ENCODE measurements around the gene VIPAS39. TPM values are rescaled to one million over a fixed set of nuclear protein-coding genes. Genes with fewer than 3 reads are reported as not detected.

The VIPAS39 gene
- 10 to 100 TPM in 3 of 4 donors, 1 to 10 TPM in 1; 7.4 to 54.1 (median 23.6) TPM for total RNA-seq

DNA sequence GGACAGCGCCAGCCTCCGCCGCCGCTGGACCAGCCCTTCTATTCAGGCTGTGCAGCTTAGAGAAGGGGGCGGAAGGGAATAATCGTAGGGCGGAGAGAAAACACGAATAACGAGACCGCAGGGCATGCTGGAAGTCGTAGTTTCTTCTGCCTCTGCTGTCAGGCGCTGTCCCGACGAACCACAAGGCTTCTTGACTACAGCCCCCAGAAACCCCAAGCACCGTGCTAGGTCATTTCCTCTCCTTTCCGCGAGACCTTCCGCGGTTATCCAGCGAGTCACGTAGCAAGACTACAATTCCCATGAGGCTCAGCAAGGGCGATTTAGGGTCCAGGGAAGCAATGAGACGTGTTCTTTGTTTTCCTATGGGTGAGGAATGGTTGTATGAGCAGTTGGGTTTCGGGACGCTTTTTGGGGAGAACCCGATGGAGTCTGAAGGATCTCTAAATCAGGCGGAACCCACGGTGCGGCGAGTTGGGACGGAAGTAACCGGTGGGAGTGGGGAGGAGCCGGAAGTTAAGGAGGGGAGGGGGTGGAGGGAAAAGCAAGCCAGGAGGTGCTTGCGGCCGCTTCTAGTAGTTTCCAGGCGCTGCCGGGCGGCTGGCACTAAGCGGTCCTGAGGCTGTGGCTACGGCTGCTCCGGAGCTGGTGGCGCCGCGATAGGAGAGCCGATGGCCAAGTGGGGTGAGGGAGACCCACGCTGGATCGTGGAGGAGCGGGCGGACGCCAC lies at the start of gene VIPAS39, which contains the start of gene AHSA1:
Gene VIPAS39, minus strand, starts transcription at position 80 of the 727 bp plus-strand sequence. CDS start 3,499 bp downstream, outside the sequence.
Gene AHSA1, plus strand, starts transcription at position 572 of the 727 bp plus-strand sequence. Its CDS starts 97 bp downstream, at position 669.
- peak; percentile 93 to 98 for DNase-seq
- peak; percentile 60 to 74 for TF ChIP-seq POLR2A (IDR thresholded peaks at IDR 0.05)
- TF ChIP-seq, protein P1, sequence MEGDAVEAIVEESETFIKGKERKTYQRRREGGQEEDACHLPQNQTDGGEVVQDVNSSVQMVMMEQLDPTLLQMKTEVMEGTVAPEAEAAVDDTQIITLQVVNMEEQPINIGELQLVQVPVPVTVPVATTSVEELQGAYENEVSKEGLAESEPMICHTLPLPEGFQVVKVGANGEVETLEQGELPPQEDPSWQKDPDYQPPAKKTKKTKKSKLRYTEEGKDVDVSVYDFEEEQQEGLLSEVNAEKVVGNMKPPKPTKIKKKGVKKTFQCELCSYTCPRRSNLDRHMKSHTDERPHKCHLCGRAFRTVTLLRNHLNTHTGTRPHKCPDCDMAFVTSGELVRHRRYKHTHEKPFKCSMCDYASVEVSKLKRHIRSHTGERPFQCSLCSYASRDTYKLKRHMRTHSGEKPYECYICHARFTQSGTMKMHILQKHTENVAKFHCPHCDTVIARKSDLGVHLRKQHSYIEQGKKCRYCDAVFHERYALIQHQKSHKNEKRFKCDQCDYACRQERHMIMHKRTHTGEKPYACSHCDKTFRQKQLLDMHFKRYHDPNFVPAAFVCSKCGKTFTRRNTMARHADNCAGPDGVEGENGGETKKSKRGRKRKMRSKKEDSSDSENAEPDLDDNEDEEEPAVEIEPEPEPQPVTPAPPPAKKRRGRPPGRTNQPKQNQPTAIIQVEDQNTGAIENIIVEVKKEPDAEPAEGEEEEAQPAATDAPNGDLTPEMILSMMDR (IDR thresholded peaks at IDR 0.05), result no peak
- Histone ChIP-seq H3K9me3 (no peaks in the 10 kb centered on the region), H3K4me1 (no peaks in the 10 kb centered on the region), H3K36me3 (no peaks in the 10 kb centered on the region), H3K4me3 (peak within 1 kb of the TSS; percentile 87 to 95), H3K27ac (peak within 1 kb of the TSS; percentile 92 to 98), H3K27me3 (no peaks in the 10 kb centered on the region)
- intact Hi-C loops (cut with DNase I; ENCODE audit: low total_unique reads), result no loop called here

DNA sequence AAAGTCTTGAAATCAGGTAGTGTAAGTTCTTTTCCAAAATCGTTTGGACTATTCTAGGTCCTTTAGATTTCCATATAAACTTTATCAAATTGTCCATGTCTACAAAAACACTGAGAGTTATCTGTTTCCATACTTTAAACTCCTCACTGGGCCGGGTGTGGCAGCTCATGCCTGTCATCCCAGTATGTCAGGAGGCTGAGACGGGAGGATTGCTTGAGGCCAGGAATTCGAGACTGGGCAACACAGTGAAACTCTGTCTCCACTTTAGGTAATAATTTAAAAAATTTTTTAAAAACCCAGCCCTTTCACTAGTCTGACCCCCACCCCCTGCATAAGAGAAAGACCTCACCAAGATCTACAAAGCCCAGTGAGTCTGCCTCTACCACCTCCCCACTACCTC lies 47.6 kb upstream of the VIPAS39 start:
- Histone ChIP-seq H3K4me1 (no peaks in the 10 kb centered on the region), H3K27ac (no peak overlapping the region), H3K36me3 (no peaks in the 10 kb centered on the region), H3K9me3 (no peaks in the 10 kb centered on the region), H3K4me3 (no peak overlapping the region), H3K27me3 (no peaks in the 10 kb centered on the region)
- TF ChIP-seq, protein P1 (IDR thresholded peaks at IDR 0.05), result no peak
- intact Hi-C loops (cut with DNase I; ENCODE audit: low total_unique reads), result no loop called here
- no peak for DNase-seq

DNA sequence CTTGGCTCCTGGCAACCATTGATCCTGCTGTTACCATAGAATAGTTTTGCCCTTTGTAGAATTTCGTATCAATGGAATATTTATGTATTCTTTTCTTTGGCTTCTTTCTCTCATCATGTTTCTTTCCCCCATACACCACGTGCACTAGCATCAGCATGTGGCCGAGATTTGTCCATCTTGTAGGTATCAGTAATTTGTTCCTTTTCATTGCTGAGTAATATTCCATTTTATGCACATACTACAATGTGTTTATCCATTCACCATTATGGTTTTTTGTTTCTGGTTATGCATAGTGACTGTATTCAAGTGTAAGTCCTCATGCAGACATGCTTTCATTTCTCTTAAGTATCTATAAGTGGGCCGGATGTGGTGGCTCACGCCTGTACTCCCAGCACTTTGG lies 45.7 kb upstream of the VIPAS39 start:
- no peaks in the 10 kb centered on the region for H3K9me3 ChIP-seq
- H3K4me1 ChIP-seq, result peaks cover 0 to 4% of the 10 kb centered on the region in 2 donors
- no peaks in the 10 kb centered on the region for H3K27me3 ChIP-seq
- H3K27ac ChIP-seq, result no peak overlapping the region
- intact Hi-C loops (cut with DNase I; ENCODE audit: low total_unique reads), result no loop called here
- TF ChIP-seq POLR2A (IDR thresholded peaks at IDR 0.05), result no peak
- TF ChIP-seq, protein P1 (IDR thresholded peaks at IDR 0.05), result no peak
- H3K36me3 ChIP-seq, result no peaks in the 10 kb centered on the region
- DNase-seq, result no peak
- H3K4me3 ChIP-seq, result no peak overlapping the region

- TF ChIP-seq, protein P1 (IDR thresholded peaks at IDR 0.05), result no peak
- no peak for TF ChIP-seq POLR2A (IDR thresholded peaks at IDR 0.05)
- no peak for DNase-seq
- H3K27me3 ChIP-seq, result no peaks in the 10 kb centered on the region
- no peak overlapping the region for H3K4me3 ChIP-seq
- peaks cover 0 to 4% of the 10 kb centered on the region in 2 donors for H3K4me1 ChIP-seq
- H3K27ac ChIP-seq, result no peak overlapping the region
- intact Hi-C loops (cut with DNase I; ENCODE audit: low total_unique reads), result no loop called here
- H3K36me3 ChIP-seq, result no peaks in the 10 kb centered on the region
- H3K9me3 ChIP-seq, result no peaks in the 10 kb centered on the region
Measured at GRCh38 chr14:77502109-77502782, 44.8 kb upstream of the VIPAS39 start.

DNA sequence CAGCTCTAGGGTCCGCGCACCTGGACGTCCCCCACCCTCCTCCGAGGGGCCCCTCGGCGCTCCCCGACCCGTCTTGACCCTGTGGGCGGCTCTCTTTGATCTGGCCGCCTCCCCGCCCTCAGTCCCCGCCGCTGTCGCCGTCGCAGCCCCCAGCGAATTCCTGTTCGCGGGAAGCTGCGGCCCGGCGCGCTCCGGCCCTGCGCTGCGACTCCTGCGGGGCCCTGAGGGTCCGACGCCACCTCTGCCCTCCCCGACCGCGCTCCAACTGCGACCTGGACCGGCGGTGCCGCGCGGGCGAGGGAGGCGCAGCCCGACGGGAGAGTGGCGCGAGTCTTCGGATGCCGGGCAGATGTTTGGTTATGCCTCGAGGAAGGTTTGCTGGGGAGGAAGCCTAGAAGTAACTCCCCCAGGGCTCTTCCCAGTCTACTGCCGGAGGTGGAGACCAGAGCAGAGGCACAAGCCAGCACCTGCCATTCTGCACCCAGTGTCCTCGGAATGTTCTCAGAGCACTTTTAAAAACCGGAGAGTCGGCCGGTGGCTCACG lies 41.7 kb upstream of the VIPAS39 start:
- TF ChIP-seq, protein P1 (IDR thresholded peaks at IDR 0.05), result no peak
- TF ChIP-seq POLR2A (IDR thresholded peaks at IDR 0.05), result no peak
- intact Hi-C loops (cut with DNase I; ENCODE audit: low total_unique reads), result no loop called here

More for the DNA sequence above, 41.7 kb upstream of the VIPAS39 start:
- Histone ChIP-seq H3K27ac (no peak overlapping the region), H3K27me3 (no peaks in the 10 kb centered on the region), H3K36me3 (no peaks in the 10 kb centered on the region), H3K4me3 (peak overlapping the region; percentile 19 to 44), H3K4me1 (peaks cover 0 to 4% of the 10 kb centered on the region in 2 donors), H3K9me3 (no peaks in the 10 kb centered on the region)
- no peak for DNase-seq
